SU-DHL-6 (cell line): Measurements from ENCODE around the gene PPP2R5C.

Experiments
- EZH2phosphoT487 ChIP-seq: fragments of 200-600 bp; sonication (generic), shearing (Covaris generic); conservative IDR thresholded peaks from 2 replicates; pipeline ENCODE4 v1.6.1; 2018; ENCODE audit warnings: mild to moderate bottlenecking, antibody characterized with exemption, low read length, moderate library complexity, mixed read lengths
- TF ChIP-seq, protein P1 (sequence below): fragments of 200-600 bp; sonication (generic); IDR thresholded peaks from one replicate; pipeline ENCODE4 v1.5.1; 2017; ENCODE audit warnings: antibody characterized with exemption, mild to moderate bottlenecking, low read length, moderate library complexity; ENCODE audit not compliant: insufficient read depth, poor library complexity, severe bottlenecking

DNA sequence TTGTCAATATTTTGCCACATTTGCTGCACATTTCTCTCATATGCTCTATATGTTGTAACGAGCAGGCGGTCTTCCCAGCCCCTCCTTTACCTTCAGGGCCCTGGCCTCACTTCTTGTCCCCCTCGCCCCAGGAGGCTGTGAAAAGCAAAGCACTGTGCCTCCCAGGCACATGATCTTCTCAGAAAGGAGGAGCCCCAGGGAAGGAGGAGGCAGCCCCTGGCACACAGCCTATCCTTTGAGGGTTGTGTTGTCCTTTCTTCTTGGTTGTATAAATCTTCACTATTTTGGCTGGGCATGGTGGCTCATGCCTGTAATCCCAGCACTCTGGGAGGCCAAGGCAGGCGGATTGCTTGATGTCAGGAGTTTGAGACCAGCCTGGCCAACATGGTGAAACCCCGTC, 77.0 kb downstream of the PPP2R5C start:
- TF ChIP-seq, protein P1, sequence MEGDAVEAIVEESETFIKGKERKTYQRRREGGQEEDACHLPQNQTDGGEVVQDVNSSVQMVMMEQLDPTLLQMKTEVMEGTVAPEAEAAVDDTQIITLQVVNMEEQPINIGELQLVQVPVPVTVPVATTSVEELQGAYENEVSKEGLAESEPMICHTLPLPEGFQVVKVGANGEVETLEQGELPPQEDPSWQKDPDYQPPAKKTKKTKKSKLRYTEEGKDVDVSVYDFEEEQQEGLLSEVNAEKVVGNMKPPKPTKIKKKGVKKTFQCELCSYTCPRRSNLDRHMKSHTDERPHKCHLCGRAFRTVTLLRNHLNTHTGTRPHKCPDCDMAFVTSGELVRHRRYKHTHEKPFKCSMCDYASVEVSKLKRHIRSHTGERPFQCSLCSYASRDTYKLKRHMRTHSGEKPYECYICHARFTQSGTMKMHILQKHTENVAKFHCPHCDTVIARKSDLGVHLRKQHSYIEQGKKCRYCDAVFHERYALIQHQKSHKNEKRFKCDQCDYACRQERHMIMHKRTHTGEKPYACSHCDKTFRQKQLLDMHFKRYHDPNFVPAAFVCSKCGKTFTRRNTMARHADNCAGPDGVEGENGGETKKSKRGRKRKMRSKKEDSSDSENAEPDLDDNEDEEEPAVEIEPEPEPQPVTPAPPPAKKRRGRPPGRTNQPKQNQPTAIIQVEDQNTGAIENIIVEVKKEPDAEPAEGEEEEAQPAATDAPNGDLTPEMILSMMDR, result no peak
- no peak for TF ChIP-seq EZH2phosphoT487
